IMR-90 (cell line): ENCODE results near the gene ADGRD1. TPM values are rescaled to one million over a fixed set of nuclear protein-coding genes. Genes with fewer than 3 reads are reported as not detected.

ENCODE experiments used
- ATAC-seq: fragments of 200-7000 bp; cut with Tn5 transposase; 2 replicates; pipeline ENCODE4 v1.9.1; 2020; ENCODE audit warnings: low read depth, mild to moderate bottlenecking, moderate library complexity
- BruUV-seq: library from RNA; stranded (reverse); fragments of 400-500 nt; replicated peaks from 2 replicates; lab custom pipeline; 2021; lab: Mats Ljungman, UMichigan
- CTCF ChIA-PET: fragments of 300-600 bp; formaldehyde crosslinking; extraction: SDS; loops from one replicate; lab custom pipeline; 2021; ENCODE audit warnings: antibody characterized with exemption; lab: Yijun Ruan, JAX
- POLR2A ChIA-PET: fragments of 300-600 bp; sonication (Branson Sonifier 250); formaldehyde crosslinking; loops from one replicate; lab custom pipeline; 2022; ENCODE audit warnings: antibody characterized with exemption; ENCODE audit not compliant: unreplicated experiment; lab: Charles Lee
- DNase-seq: peaks from one replicate; pipeline ENCODE4 v3.0.0; 2013
- H2AFZ ChIP-seq: replicated peaks from 2 replicates; pipeline ENCODE3; 2013; ENCODE audit warnings: low read length, mild to moderate bottlenecking; ENCODE audit not compliant: poor library complexity
- H2AK5ac ChIP-seq: 2 replicates; pipeline ENCODE4 v1.6.1; 2013; ENCODE audit warnings: low read depth, low read length, inconsistent platforms
- H2AK9ac ChIP-seq: replicated peaks from 2 replicates; pipeline ENCODE3; 2013; ENCODE audit warnings: mild to moderate bottlenecking, low read depth, low read length, moderate library complexity; ENCODE audit not compliant: poor library complexity
- H2BK120ac ChIP-seq: 2 replicates; pipeline ENCODE4 v1.6.1; 2013; ENCODE audit warnings: low read depth, low read length, inconsistent platforms
- H2BK15ac ChIP-seq: 3 replicates; pipeline ENCODE4 v1.6.1; 2013; ENCODE audit warnings: low read depth, low read length, inconsistent platforms
- H2BK20ac ChIP-seq: 2 replicates; pipeline ENCODE4 v1.6.1; 2013; ENCODE audit warnings: low read depth, mild to moderate bottlenecking, inconsistent platforms, low read length, moderate library complexity
- H2BK5ac ChIP-seq: 2 replicates; pipeline ENCODE4 v1.6.1; 2013; ENCODE audit warnings: mild to moderate bottlenecking, low read depth, low read length, inconsistent platforms; ENCODE audit not compliant: poor library complexity, severe bottlenecking
- H3K14ac ChIP-seq: replicated peaks from 2 replicates; pipeline ENCODE4 v1.6.1; 2013; ENCODE audit warnings: low read depth, low read length, inconsistent platforms
- H3K18ac ChIP-seq: 2 replicates; pipeline ENCODE4 v1.6.1; 2013; ENCODE audit warnings: low read depth, low read length, control low read depth
- H3K23ac ChIP-seq: 2 replicates; pipeline ENCODE4 v1.6.1; 2013; ENCODE audit warnings: low read depth, low read length, inconsistent platforms
- H3K27ac ChIP-seq: 2 replicates; pipeline ENCODE4 v1.5.1; 2013; ENCODE audit warnings: mild to moderate bottlenecking, control low read depth, low read length; ENCODE audit not compliant: insufficient read depth
- H3K27me3 ChIP-seq: 2 replicates; pipeline ENCODE4 v1.6.1; 2013; ENCODE audit warnings: low read length; ENCODE audit not compliant: control insufficient read depth, insufficient read depth
- H3K36me3 ChIP-seq: 2 replicates; pipeline ENCODE4 v1.6.1; 2013; ENCODE audit warnings: low read length, mixed read lengths; ENCODE audit not compliant: control insufficient read depth, insufficient read depth
- H3K4ac ChIP-seq: 2 replicates; pipeline ENCODE4 v1.6.1; 2013; ENCODE audit warnings: low read depth, low read length, inconsistent platforms
- H3K4me1 ChIP-seq: 2 replicates; pipeline ENCODE4 v1.6.1; 2013; ENCODE audit warnings: low read length, mixed read lengths; ENCODE audit not compliant: control insufficient read depth, insufficient read depth
- H3K4me2 ChIP-seq: 2 replicates; pipeline ENCODE4 v1.6.1; 2013; ENCODE audit warnings: low read depth, mild to moderate bottlenecking, control low read depth, low read length, moderate library complexity
- H3K4me3 ChIP-seq: 2 replicates; pipeline ENCODE4 v1.5.1; 2013; ENCODE audit warnings: low read depth, mild to moderate bottlenecking, control low read depth, low read length, moderate library complexity; ENCODE audit not compliant: insufficient read depth
- H3K56ac ChIP-seq: 2 replicates; pipeline ENCODE4 v1.6.1; 2013; ENCODE audit warnings: low read length, inconsistent platforms; ENCODE audit not compliant: insufficient read depth; ENCODE audit errors: extremely low read depth
- H3K79me1 ChIP-seq, 2 experiments: 2 replicates each; pipeline ENCODE4 v1.6.1; 2013; ENCODE audit warnings: low read length in 2 of 2, inconsistent platforms in 1 of 2, low read depth in 1 of 2
- H3K9ac ChIP-seq: 2 replicates; pipeline ENCODE4 v1.6.1; 2013; ENCODE audit warnings: low read depth, low read length, control low read depth
- H3K9me1 ChIP-seq: 2 replicates; pipeline ENCODE4 v1.6.1; 2013; ENCODE audit warnings: low read length, inconsistent platforms; ENCODE audit not compliant: insufficient read depth
- H3K9me3 ChIP-seq: 2 replicates; pipeline ENCODE4 v1.6.1; 2013; ENCODE audit warnings: low read length; ENCODE audit not compliant: control insufficient read depth, insufficient read depth
- H4K20me1 ChIP-seq: 2 replicates; pipeline ENCODE4 v1.6.1; 2013; ENCODE audit warnings: low read length, inconsistent platforms; ENCODE audit not compliant: insufficient read depth
- H4K5ac ChIP-seq: 2 replicates; pipeline ENCODE4 v1.6.1; 2013; ENCODE audit warnings: mild to moderate bottlenecking, low read depth, low read length, control low read depth
- H4K8ac ChIP-seq, 2 experiments: 2 replicates each; pipeline ENCODE4 v1.6.1; 2013; ENCODE audit warnings: low read depth in 2 of 2, low read length in 2 of 2, control low read depth in 1 of 2, inconsistent platforms in 1 of 2
- H4K91ac ChIP-seq: 2 replicates; pipeline ENCODE4 v1.6.1; 2013; ENCODE audit warnings: low read depth, low read length, inconsistent platforms; ENCODE audit not compliant: insufficient read depth
- CEBPB ChIP-seq: IDR thresholded peaks from 2 replicates; pipeline ENCODE4 v1.6.1; 2012; ENCODE audit warnings: low read depth, low read length, improper control_type of control experiment
- FOS ChIP-seq: fragments of 150-350 bp; IDR thresholded peaks from 2 replicates; pipeline ENCODE4 v1.6.1; 2016; ENCODE audit warnings: low read depth, low read length
- POLR2A ChIP-seq: IDR thresholded peaks from 2 replicates; pipeline ENCODE4 v1.6.1; 2012; ENCODE audit warnings: mild to moderate bottlenecking, low read depth, low read length
- RAD21 ChIP-seq: IDR thresholded peaks from 2 replicates; pipeline ENCODE4 v1.6.1; 2012; ENCODE audit warnings: low read length, improper control_type of control experiment
- WGBS, 2 experiments: methylation state at CpG; one replicate each; pipeline versions ENCODE4 v1.1.5 to v1.1.7; 2013; ENCODE audit warnings: missing lambda C conversion rate in 2 of 2; ENCODE audit not compliant: insufficient read length in 1 of 2; ENCODE audit errors: extremely low coverage in 2 of 2; 5-methylcytosine and 5-hydroxymethylcytosine counted together
- dilution Hi-C: fragments of 300-500 bp; cut with HindIII; formaldehyde crosslinking; loops from one replicate; pipeline ENCODE4 v1.14.3; 2018; ENCODE audit warnings: low sequenced_read_pairs; ENCODE audit not compliant: unreplicated experiment
- in situ Hi-C: fragments of 300-500 bp; cut with MboI; formaldehyde crosslinking; loops from 3 replicates; pipeline ENCODE4 v1.14.3; 2019; ENCODE audit warnings: low sequenced_read_pairs, inconsistent platforms, mixed read lengths
- intact Hi-C: fragments of 100-400 bp; cut with micrococcal nuclease; formaldehyde crosslinking; loops from 2 replicates; pipeline ENCODE4 v1.10.0; 2022
- polyA plus RNA-seq, 3 experiments: library from polyadenylated mRNA; depleted of rRNA; stranded (reverse); fragments of >200 nt; gene quantifications; 2 replicates each; pipeline ENCODE4 v1.2.3, GENCODE V29; 2012; ENCODE audit warnings: low replicate concordance in 1 of 3
- total RNA-seq: library from RNA; depleted of rRNA; stranded (reverse); fragments of >200 nt; gene quantifications from 2 replicates; pipeline ENCODE4 v1.2.3, GENCODE V29; 2012
- TF ChIP-seq, protein P1 (sequence below): fragments of 150-350 bp; IDR thresholded peaks from 2 replicates; pipeline ENCODE4 v1.6.1; 2016; ENCODE audit warnings: low read depth, mild to moderate bottlenecking, low read length, moderate library complexity, borderline replicate concordance
- TF ChIP-seq, protein P2 (sequence below): conservative IDR thresholded peaks from 2 replicates; pipeline ENCODE4 v1.5.1; 2012; ENCODE audit warnings: mild to moderate bottlenecking, low read depth, low read length, improper control_type of control experiment

The ADGRD1 gene
- total and polyA plus RNA-seq, 2 of the 4 experiments (the other 2 are of a cell fraction) = not detected

- no peak overlapping the region for H4K91ac ChIP-seq
- no peaks in the 10 kb centered on the region for H3K9me1 ChIP-seq
- no peak overlapping the region for H2BK15ac ChIP-seq
- H3K4ac ChIP-seq = no peak overlapping the region
- no peaks in the 10 kb centered on the region for H4K20me1 ChIP-seq
- CTCF ChIA-PET = no interaction called here
- no peak overlapping the region for H3K4me3 ChIP-seq
- no peak overlapping the region for H3K4me2 ChIP-seq
- POLR2A ChIA-PET = interaction anchor here (0.5 kb wide), 1 partner anchor 21 kb away, joined by 5 read pairs; no protein-coding TSS in a partner anchor
- no peak for DNase-seq
- TF ChIP-seq RAD21 (no peak), FOS (no peak), CEBPB (peak; percentile 45; the same call in 1 of the 2 replicates), POLR2A (no peak)
- TF ChIP-seq, protein P1, sequence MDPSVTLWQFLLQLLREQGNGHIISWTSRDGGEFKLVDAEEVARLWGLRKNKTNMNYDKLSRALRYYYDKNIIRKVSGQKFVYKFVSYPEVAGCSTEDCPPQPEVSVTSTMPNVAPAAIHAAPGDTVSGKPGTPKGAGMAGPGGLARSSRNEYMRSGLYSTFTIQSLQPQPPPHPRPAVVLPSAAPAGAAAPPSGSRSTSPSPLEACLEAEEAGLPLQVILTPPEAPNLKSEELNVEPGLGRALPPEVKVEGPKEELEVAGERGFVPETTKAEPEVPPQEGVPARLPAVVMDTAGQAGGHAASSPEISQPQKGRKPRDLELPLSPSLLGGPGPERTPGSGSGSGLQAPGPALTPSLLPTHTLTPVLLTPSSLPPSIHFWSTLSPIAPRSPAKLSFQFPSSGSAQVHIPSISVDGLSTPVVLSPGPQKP = no peak
- TF ChIP-seq, protein P2, sequence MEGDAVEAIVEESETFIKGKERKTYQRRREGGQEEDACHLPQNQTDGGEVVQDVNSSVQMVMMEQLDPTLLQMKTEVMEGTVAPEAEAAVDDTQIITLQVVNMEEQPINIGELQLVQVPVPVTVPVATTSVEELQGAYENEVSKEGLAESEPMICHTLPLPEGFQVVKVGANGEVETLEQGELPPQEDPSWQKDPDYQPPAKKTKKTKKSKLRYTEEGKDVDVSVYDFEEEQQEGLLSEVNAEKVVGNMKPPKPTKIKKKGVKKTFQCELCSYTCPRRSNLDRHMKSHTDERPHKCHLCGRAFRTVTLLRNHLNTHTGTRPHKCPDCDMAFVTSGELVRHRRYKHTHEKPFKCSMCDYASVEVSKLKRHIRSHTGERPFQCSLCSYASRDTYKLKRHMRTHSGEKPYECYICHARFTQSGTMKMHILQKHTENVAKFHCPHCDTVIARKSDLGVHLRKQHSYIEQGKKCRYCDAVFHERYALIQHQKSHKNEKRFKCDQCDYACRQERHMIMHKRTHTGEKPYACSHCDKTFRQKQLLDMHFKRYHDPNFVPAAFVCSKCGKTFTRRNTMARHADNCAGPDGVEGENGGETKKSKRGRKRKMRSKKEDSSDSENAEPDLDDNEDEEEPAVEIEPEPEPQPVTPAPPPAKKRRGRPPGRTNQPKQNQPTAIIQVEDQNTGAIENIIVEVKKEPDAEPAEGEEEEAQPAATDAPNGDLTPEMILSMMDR = no peak
- H3K56ac ChIP-seq = no peak overlapping the region
- H3K18ac ChIP-seq = no peak overlapping the region
- intact Hi-C loops = no loop called here
- BruUV-seq = no TSS peak
- H2BK5ac ChIP-seq = no peak overlapping the region
- no peak overlapping the region for H3K23ac ChIP-seq
- H3K4me1 ChIP-seq = no peaks in the 10 kb centered on the region
- in situ Hi-C loops = no loop called here
- H3K14ac ChIP-seq = no peak overlapping the region
- no peak overlapping the region for H2AK9ac ChIP-seq
- no peaks in the 10 kb centered on the region for H3K79me1 ChIP-seq
- peaks cover 11% of the 10 kb centered on the region for H3K9me3 ChIP-seq
- dilution Hi-C loops = no loop called here
- H2BK20ac ChIP-seq = no peak overlapping the region
- no peak for ATAC-seq
- H3K27ac ChIP-seq = no peak overlapping the region
- H4K5ac ChIP-seq = no peak overlapping the region
- no peak overlapping the region for H2AK5ac ChIP-seq
- no peak overlapping the region for H3K9ac ChIP-seq
- H2AFZ ChIP-seq = no peak overlapping the region
- H3K36me3 ChIP-seq = no peaks in the 10 kb centered on the region
- no peak overlapping the region for H2BK120ac ChIP-seq
- H3K27me3 ChIP-seq = no peaks in the 10 kb centered on the region
- WGBS, 2 experiments = 38% methylated on average over 4 of the region's 15 CpGs; no CpG with 5 or more reads in 1 of the 2 experiments
- no peak overlapping the region for H4K8ac ChIP-seq
These were observed 16.6 kb downstream of the ADGRD1 start for GRCh38 chr12:130970165-130970907.
